HL-60 (cell line): ENCODE measurements around the gene TSPEAR.

Source experiments
- DNase-seq, 2 experiments: peaks; one replicate each; pipeline ENCODE4 v3.0.0-alpha.2; 2010 to 2020; ENCODE audit warnings: low read depth in 1 of 2, low spot score in 1 of 2
- H3K27ac ChIP-seq: fragments of 250-450 bp; sonication (Bioruptor Pico); replicated peaks from 2 replicates; pipeline ENCODE4 v1.5.1; 2020; ENCODE audit warnings: mild to moderate bottlenecking, moderate library complexity
- H3K27me3 ChIP-seq: fragments of 250-450 bp; sonication (Bioruptor Pico); 2 replicates; pipeline ENCODE4 v1.5.1; 2021; ENCODE audit warnings: mild to moderate bottlenecking, moderate library complexity; ENCODE audit not compliant: insufficient read depth, poor library complexity, severe bottlenecking
- H3K4me3 ChIP-seq: replicated peaks from 2 replicates; pipeline ENCODE4 v1.5.1; 2011; ENCODE audit warnings: mild to moderate bottlenecking, control low read depth, low read length; ENCODE audit not compliant: insufficient read depth
- CTCF ChIP-seq: IDR thresholded peaks from one replicate; pipeline ENCODE4 v1.5.1; 2011; ENCODE audit warnings: low read length, control low read depth, inconsistent platforms; ENCODE audit not compliant: insufficient read depth
- GABPA ChIP-seq: IDR thresholded peaks from 2 replicates; pipeline ENCODE4 v1.6.1; 2012; ENCODE audit warnings: low read depth
- POLR2AphosphoS5 ChIP-seq: IDR thresholded peaks from 2 replicates; pipeline ENCODE4 v1.6.1; 2012; ENCODE audit warnings: low read depth
- REST ChIP-seq: IDR thresholded peaks from 2 replicates; pipeline ENCODE4 v1.6.1; 2012; ENCODE audit warnings: low read depth; ENCODE audit not compliant: insufficient replicate concordance
- SPI1 ChIP-seq: IDR thresholded peaks from 2 replicates; pipeline ENCODE4 v1.6.1; 2012; ENCODE audit warnings: low read depth, mild to moderate bottlenecking, borderline replicate concordance

Gene TSPEAR

DNA sequence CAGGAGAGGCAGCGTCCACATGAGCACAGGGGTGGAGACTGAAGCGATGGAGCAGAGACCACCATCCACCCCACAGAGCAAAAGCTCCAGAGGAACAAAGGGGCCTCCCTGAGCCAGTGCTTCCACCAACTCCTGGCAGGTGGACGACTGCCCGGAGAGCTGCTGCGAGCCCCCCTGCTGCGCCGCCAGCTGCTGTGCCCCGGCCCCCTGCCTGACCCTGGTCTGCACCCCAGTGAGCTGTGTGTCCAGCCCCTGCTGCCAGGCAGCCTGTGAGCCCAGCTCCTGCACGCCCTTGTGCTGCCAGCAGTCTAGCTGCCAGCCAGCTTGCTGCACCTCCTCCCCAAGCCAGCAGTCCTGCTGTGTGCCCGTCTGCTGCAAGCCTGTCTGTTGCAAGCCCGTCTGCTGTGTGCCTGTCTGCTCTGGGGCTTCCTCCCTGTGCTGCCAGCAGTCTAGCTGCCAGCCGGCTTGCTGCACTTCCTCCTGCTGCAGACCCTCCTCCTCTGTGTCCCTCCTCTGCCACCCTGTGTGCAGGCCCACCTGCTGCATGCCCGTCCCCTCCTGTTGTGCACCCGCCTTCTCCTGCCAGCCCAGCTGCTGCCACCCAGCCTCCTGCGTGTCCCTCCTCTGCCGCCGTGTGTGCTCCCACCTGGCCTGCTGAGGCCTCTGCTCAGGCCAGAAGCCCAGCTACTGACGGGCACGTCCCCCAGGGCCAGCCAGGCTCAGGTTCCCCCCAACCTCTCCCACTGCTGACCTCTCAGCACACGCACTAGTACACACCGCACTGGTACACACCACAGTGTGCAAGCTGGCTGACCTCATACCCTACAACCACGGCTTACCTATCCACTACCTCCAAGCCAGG is 9.0 kb downstream of the TSPEAR start:
- Histone ChIP-seq H3K27ac (no peak overlapping the region), H3K4me3 (no peak overlapping the region), H3K27me3 (peaks cover 33% of the 10 kb centered on the region)
- DNase-seq = no peak
- TF ChIP-seq CTCF (no peak), REST (no peak), SPI1 (no peak), POLR2AphosphoS5 (no peak), GABPA (no peak)

DNA sequence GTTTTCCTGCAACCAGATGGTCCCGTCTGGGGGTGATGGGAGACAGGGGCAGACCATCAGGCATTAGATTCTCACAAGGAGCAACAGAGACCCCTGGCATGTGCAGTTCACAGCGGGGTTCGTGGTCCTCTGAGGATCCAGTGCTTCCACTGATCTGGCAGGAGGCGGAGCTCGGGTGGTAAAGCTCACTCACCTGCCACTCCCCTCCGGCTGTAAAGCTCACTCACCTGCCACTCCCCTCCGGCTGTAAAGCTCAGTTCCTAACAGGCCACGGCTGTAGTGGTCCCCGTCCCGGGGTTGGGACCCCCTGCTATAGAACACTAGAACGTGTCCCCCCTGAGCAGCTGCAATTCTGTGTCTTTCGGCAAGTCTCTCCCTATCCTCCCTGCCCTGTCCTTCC is 9.8 kb downstream of the TSPEAR start:
- H3K27ac ChIP-seq = no peak overlapping the region
- DNase-seq = no peak
- H3K4me3 ChIP-seq = no peak overlapping the region
- no peak for TF ChIP-seq SPI1
- no peak for TF ChIP-seq GABPA
- TF ChIP-seq POLR2AphosphoS5 = no peak
- no peak for TF ChIP-seq CTCF
- no peak for TF ChIP-seq REST
- H3K27me3 ChIP-seq = peaks cover 33% of the 10 kb centered on the region

GRCh38 chr21:44701023-44701400 is 10.4 kb downstream of the TSPEAR start:
- TF ChIP-seq REST (no peak), SPI1 (no peak), POLR2AphosphoS5 (no peak), GABPA (no peak), CTCF (no peak)
- H3K27me3 ChIP-seq = peaks cover 31% of the 10 kb centered on the region
- no peak overlapping the region for H3K4me3 ChIP-seq
- no peak overlapping the region for H3K27ac ChIP-seq
- no peak for DNase-seq
